ENCODE results near the gene B3GAT1.

Gene B3GAT1

GRCh38 chr11:134395002-134395401 lies 17.0 kb downstream of the B3GAT1 start:
- no peak for DNase-seq (ENCODE audit: low spot score)
- no peak for TF ChIP-seq CTCF (IDR thresholded peaks at IDR 0.05; ENCODE audit: extremely low read depth, missing control alignments)

DNA sequence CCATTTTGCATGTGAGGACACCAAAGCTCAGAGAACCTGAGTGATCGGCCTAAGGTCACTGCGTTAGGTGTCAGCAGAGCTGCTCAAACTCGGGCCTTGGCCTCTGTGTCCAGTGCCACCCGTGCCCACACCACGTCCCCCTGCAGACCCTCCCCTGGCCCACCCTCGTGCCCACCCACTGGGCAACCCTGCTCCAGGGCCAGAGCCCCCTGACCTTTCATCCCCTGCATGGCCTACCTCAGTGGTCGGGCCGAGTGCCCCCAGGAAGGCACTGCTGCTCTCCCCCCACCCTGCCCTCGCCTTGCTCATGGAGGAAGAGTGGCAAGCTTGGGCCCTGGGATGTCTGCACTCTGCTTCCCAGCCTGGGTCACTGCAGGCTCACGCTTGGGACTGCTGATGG lies 17.7 kb downstream of the B3GAT1 start:
- TF ChIP-seq CTCF (IDR thresholded peaks at IDR 0.05; ENCODE audit: extremely low read depth, missing control alignments) = no peak
- DNase-seq (ENCODE audit: low spot score) = no peak

GRCh38 chr11:134393638-134394037 lies 18.4 kb downstream of the B3GAT1 start:
- TF ChIP-seq CTCF (IDR thresholded peaks at IDR 0.05; ENCODE audit: extremely low read depth, missing control alignments) = no peak

DNA sequence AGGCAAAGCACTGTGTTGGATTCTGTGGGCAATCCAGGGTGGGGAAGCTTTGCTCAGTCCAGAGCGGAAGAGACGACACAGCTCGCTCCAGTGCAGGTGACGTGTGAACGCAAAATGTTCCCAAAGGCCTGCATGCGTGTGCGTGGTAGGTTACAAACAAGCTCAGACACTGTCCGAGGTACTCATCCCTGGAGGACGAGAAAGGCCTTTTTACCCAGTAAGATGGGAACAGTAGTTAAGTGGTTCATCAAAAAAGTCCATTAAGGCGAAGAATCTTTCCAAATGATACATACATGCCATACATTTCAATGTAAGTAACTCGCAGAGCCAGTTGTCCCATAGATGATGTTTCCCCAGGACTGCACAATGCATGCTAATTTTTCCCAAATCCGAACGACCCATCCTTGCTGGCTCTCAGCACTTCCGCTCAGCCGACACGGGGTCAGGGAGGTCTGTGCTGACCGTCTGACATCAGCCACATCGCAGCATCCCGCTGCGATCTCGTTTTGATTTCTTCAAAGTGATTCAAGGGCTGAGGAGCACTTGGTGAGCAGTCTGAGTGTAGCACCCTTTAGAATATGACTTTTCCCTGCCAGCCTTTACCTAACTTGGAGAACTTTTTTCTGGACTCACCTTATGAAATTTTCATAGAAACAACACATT lies 19.0 kb downstream of the B3GAT1 start:
- DNase-seq (ENCODE audit: low spot score) = no peak
- TF ChIP-seq CTCF (IDR thresholded peaks at IDR 0.05; ENCODE audit: extremely low read depth, missing control alignments) = no peak

More at GRCh38 chr11:134393638-134394037, 18.4 kb downstream of the B3GAT1 start:
- DNase-seq (ENCODE audit: low spot score) = no peak

DNA sequence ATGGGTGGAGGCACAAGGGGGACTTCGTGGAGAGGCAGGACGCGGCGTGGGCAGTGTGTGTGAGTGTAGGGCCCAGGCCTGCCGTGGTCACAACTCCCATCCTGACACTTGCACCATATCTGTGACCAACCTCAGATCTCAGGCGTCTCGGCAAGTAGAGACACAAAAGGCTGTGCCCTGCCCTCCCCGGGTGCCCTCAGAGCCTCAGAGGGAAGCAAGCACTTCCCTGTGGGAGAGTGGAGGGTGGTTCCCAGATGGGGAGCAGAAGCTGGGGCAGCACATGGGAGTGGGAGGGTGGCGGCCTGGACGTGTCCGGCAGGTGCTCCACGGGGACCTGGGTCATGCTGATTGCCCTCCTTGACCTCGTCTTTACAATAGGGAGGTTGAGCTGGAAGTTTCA lies 20.4 kb downstream of the B3GAT1 start:
- TF ChIP-seq CTCF (IDR thresholded peaks at IDR 0.05; ENCODE audit: extremely low read depth, missing control alignments) = no peak

GRCh38 chr11:134390706-134391569 lies 21.1 kb downstream of the B3GAT1 start:
- TF ChIP-seq CTCF (IDR thresholded peaks at IDR 0.05; ENCODE audit: extremely low read depth, missing control alignments) = no peak

More for the DNA sequence above, 20.4 kb downstream of the B3GAT1 start:
- DNase-seq (ENCODE audit: low spot score) = no peak

More at GRCh38 chr11:134390706-134391569, 21.1 kb downstream of the B3GAT1 start:
- DNase-seq (ENCODE audit: low spot score) = no peak
